Kidney (tissue), 14 donors: ENCODE data around the gene MT4. TPM values are rescaled to one million over a fixed set of nuclear protein-coding genes. Genes with fewer than 3 reads are reported as not detected.

Experiments
- DNase-seq, 5 donors: peaks; one replicate each; pipeline ENCODE4 v3.0.0-alpha.2; 2013 to 2020
- FAIRE-seq: peaks from 2 replicates; lab custom pipeline; 2012; peaks lifted over from hg19 to GRCh38; lab: Jason Lieb, UNC
- H3K27ac ChIP-seq, 2 donors: one replicate each; pipeline ENCODE4 v1.7.0; 2013; ENCODE audit warnings: low read depth in 2 of 2, low read length in 2 of 2, inconsistent platforms in 1 of 2
- H3K27me3 ChIP-seq: one replicate; pipeline ENCODE4 v1.7.1; 2013; ENCODE audit warnings: low read length, inconsistent platforms; ENCODE audit not compliant: control insufficient read depth, insufficient read depth
- H3K36me3 ChIP-seq, 3 donors: one replicate each; pipeline versions ENCODE4 v1.7.0 to v1.7.1; 2013; ENCODE audit warnings: low read length in 3 of 3, control low read depth in 1 of 3, inconsistent platforms in 1 of 3; ENCODE audit not compliant: insufficient read depth in 3 of 3, control insufficient read depth in 2 of 3
- H3K4me1 ChIP-seq, 3 donors: one replicate each; pipeline versions ENCODE4 v1.7.0 to v1.7.1; 2013; ENCODE audit warnings: low read length in 3 of 3, inconsistent platforms in 1 of 3, low read depth in 1 of 3; ENCODE audit not compliant: control insufficient read depth in 2 of 3, insufficient read depth in 2 of 3
- H3K4me3 ChIP-seq, 3 donors: one replicate each; pipeline versions ENCODE4 v1.7.0 to v1.8.1; 2013; ENCODE audit warnings: low read length in 3 of 3, control low read depth in 1 of 3, inconsistent platforms in 1 of 3
- H3K9ac ChIP-seq, 3 donors: one replicate each; pipeline versions ENCODE4 v1.7.0 to v1.7.1; 2013; ENCODE audit warnings: low read length in 3 of 3, control low read depth in 1 of 3, inconsistent platforms in 1 of 3
- H3K9me3 ChIP-seq, 3 donors: one replicate each; pipeline versions ENCODE4 v1.7.0 to v1.7.1; 2013; ENCODE audit warnings: low read length in 3 of 3, control low read depth in 1 of 3, inconsistent platforms in 1 of 3; ENCODE audit not compliant: control insufficient read depth in 2 of 3, insufficient read depth in 1 of 3
- CTCF ChIP-seq: IDR thresholded peaks from 3 replicates; pipeline ENCODE4 v1.5.1; 2012; ENCODE audit warnings: mild to moderate bottlenecking, moderate library complexity, borderline replicate concordance; ENCODE audit not compliant: insufficient read depth; ENCODE audit errors: extremely low read depth
- intact Hi-C: fragments of 100-400 bp; cut with DNase I; formaldehyde crosslinking; loops from one replicate; pipeline ENCODE4 v1.11.1; 2022
- polyA plus RNA-seq: library from polyadenylated mRNA; stranded (reverse); fragments of 350-450 nt; fragmentation: Illumina TruSeq; extraction: RNeasy Lipid Tissue Mini Kit (QIAGEN cat#74804); gene quantifications from one replicate; pipeline ENCODE4 v1.2.3, GENCODE V29; 2014; ENCODE audit warnings: low read depth, low replicate concordance; ENCODE audit not compliant: insufficient read depth
- total RNA-seq: library from RNA; stranded (reverse); fragmentation: NEBNext Ultra II Directional; extraction: Animal tissue kit (Norgen Biotek cat#: 25700); gene quantifications from one replicate; pipeline ENCODE4 v1.2.1, GENCODE V29; 2021
- donor health status: control.
- donor health status: control.
- donor health status: control.
- donor health status: control.
- donor health status: control.
- donor health status: DM: yes; HTN: yes; CAD: no.
- donor health status: Normal renal cell carcinoma (clear cell type).

Gene MT4
- total and polyA plus RNA-seq, 2 donors from 2014 or later = not detected

- FAIRE-seq (no peak), DNase-seq (no peak)
- Histone ChIP-seq H3K4me3 (no peak overlapping the region), H3K9ac (no peak overlapping the region), H3K36me3 (no peaks in the 10 kb centered on the region), H3K27me3 (no peaks in the 10 kb centered on the region), H3K9me3 (no peaks in the 10 kb centered on the region), H3K4me1 (no peaks in the 10 kb centered on the region), H3K27ac (no peak overlapping the region)
- TF ChIP-seq CTCF = no peak
- intact Hi-C loops = no loop called here
Observed at GRCh38 chr16:56538331-56538730, 26.5 kb upstream of the MT4 start.

- DNase-seq = no peak
- Histone ChIP-seq H3K4me1 (no peaks in the 10 kb centered on the region), H3K27ac (no peak overlapping the region), H3K9ac (no peak overlapping the region), H3K9me3 (no peaks in the 10 kb centered on the region), H3K36me3 (no peaks in the 10 kb centered on the region), H3K27me3 (no peaks in the 10 kb centered on the region), H3K4me3 (no peak overlapping the region)
- no peak for FAIRE-seq
- intact Hi-C loops = no loop called here
- no peak for TF ChIP-seq CTCF
Observed at GRCh38 chr16:56539656-56540055, 25.2 kb upstream of the MT4 start.

- Histone ChIP-seq H3K27me3 (no peaks in the 10 kb centered on the region), H3K27ac (no peak overlapping the region), H3K4me1 (no peaks in the 10 kb centered on the region), H3K36me3 (no peaks in the 10 kb centered on the region), H3K9me3 (no peaks in the 10 kb centered on the region), H3K9ac (no peak overlapping the region), H3K4me3 (no peak overlapping the region)
- TF ChIP-seq CTCF = no peak
- intact Hi-C loops = no loop called here
- FAIRE-seq (no peak), DNase-seq (no peak)
Observed at GRCh38 chr16:56542039-56542438, 22.8 kb upstream of the MT4 start.
